Panc1 (cell line): ENCODE results near the gene PSRC1. TPM values are rescaled to one million over a fixed set of nuclear protein-coding genes. Genes with fewer than 3 reads are reported as not detected.

Experiments
- ATAC-seq: fragments of 200-7000 bp; cut with Tn5 transposase; 2 replicates; pipeline ENCODE4 v1.9.1; 2020; ENCODE audit warnings: mild to moderate bottlenecking, moderate library complexity
- BruUV-seq: library from RNA; stranded (reverse); fragments of 400-500 nt; replicated peaks from 2 replicates; lab custom pipeline; 2021; lab: Mats Ljungman, UMichigan
- CTCF ChIA-PET: fragments of 300-600 bp; sonication (Branson Sonifier 250); formaldehyde crosslinking; loops from one replicate; lab custom pipeline; 2022; ENCODE audit warnings: antibody characterized with exemption; lab: Charles Lee
- POLR2A ChIA-PET: fragments of 300-600 bp; sonication (Branson Sonifier 250); formaldehyde crosslinking; loops from one replicate; lab custom pipeline; 2022; ENCODE audit warnings: antibody characterized with exemption; lab: Charles Lee
- DNase-seq: peaks from one replicate; pipeline ENCODE4 v3.0.0-alpha.2; 2010; ENCODE audit warnings: low read depth, low spot score
- H3K27ac ChIP-seq: 2 replicates; pipeline ENCODE4 v1.5.1; 2011; ENCODE audit warnings: mild to moderate bottlenecking, low read length, inconsistent platforms
- H3K27me3 ChIP-seq: fragments of 200-500 bp; sonication (Bioruptor generic); 2 replicates; pipeline ENCODE4 v1.6.0; 2014; ENCODE audit warnings: low read length, inconsistent platforms; ENCODE audit not compliant: control insufficient read depth, insufficient read depth
- H3K36me3 ChIP-seq: fragments of 200-500 bp; sonication (Bioruptor generic); 2 replicates; pipeline ENCODE4 v1.5.1; 2014; ENCODE audit warnings: inconsistent platforms, mild to moderate bottlenecking, low read length, moderate library complexity; ENCODE audit not compliant: control insufficient read depth, insufficient read depth
- H3K4me1 ChIP-seq: 2 replicates; pipeline ENCODE4 v1.5.1; 2011; ENCODE audit warnings: inconsistent platforms, mild to moderate bottlenecking, low read length, moderate library complexity; ENCODE audit not compliant: control insufficient read depth, insufficient read depth
- H3K4me3 ChIP-seq, 2 experiments: 2 replicates each; pipeline ENCODE4 v1.5.1; 2011 to 2012; ENCODE audit warnings: low read depth in 2 of 2, low read length in 2 of 2, mild to moderate bottlenecking in 2 of 2, inconsistent platforms in 1 of 2, moderate library complexity in 1 of 2
- H3K9me3 ChIP-seq: fragments of 200-500 bp; sonication (Bioruptor generic); 2 replicates; pipeline ENCODE4 v1.5.1; 2014; ENCODE audit warnings: low read depth, mild to moderate bottlenecking, inconsistent platforms, low read length, moderate library complexity; ENCODE audit not compliant: control insufficient read depth, insufficient read depth
- CTCF ChIP-seq: fragments of 450-650 bp; IDR thresholded peaks from 2 replicates; pipeline ENCODE4 v1.5.1; 2017; ENCODE audit warnings: mild to moderate bottlenecking
- POLR2AphosphoS5 ChIP-seq: IDR thresholded peaks from 2 replicates; pipeline ENCODE4 v1.6.1; 2012; ENCODE audit warnings: mild to moderate bottlenecking, low read depth, low read length, moderate library complexity
- REST ChIP-seq, 2 experiments: IDR thresholded peaks; 2 replicates each; pipeline ENCODE4 v1.6.1; 2011 to 2012; ENCODE audit warnings: low read depth in 2 of 2, control low read depth in 1 of 2, low read length in 1 of 2, mild to moderate bottlenecking in 1 of 2, moderate library complexity in 1 of 2; ENCODE audit not compliant: insufficient read depth in 1 of 2
- SIN3A ChIP-seq: IDR thresholded peaks from 2 replicates; pipeline ENCODE4 v1.6.1; 2012; ENCODE audit warnings: low read depth, mild to moderate bottlenecking, low read length, moderate library complexity, borderline replicate concordance; ENCODE audit not compliant: insufficient read depth
- TCF7L2 ChIP-seq: IDR thresholded peaks from 2 replicates; pipeline ENCODE4 v1.6.1; 2011; ENCODE audit warnings: mild to moderate bottlenecking, low read depth, low read length, inconsistent platforms
- in situ Hi-C: cut with HindIII; loops from 2 replicates; pipeline ENCODE4 v1.10.0; 2016; ENCODE audit warnings: low sequenced_read_pairs, low pct_unique_long_range_greater_than_20kb
- intact Hi-C: fragments of 100-400 bp; cut with micrococcal nuclease; formaldehyde crosslinking; loops from one replicate; pipeline ENCODE4 v1.10.0; 2022; ENCODE audit not compliant: unreplicated experiment
- total RNA-seq: library from RNA; stranded (reverse); gene quantifications from one replicate; pipeline ENCODE4 v1.2.1, GENCODE V29; 2021; ENCODE audit not compliant: unreplicated experiment

Gene PSRC1
- total RNA-seq, 1 experiment from 2014 or later: 40.6 TPM

GRCh38 chr1:109270623-109271317, 12.2 kb downstream of the PSRC1 start:
- ChIA-PET POLR2A (no interaction called here), CTCF (no interaction called here)
- ATAC-seq (no peak), DNase-seq (no peak)
- no peak overlapping the region for H3K27ac ChIP-seq
- BruUV-seq: no TSS peak
- H3K27me3 ChIP-seq: no peaks in the 10 kb centered on the region
- no peak for TF ChIP-seq REST (IDR thresholded peaks at IDR 0.05; ENCODE audit: insufficient read depth in 1 of 2, low read depth in 2 of 2, low read length in 1 of 2)
- no peak for TF ChIP-seq SIN3A
- TF ChIP-seq POLR2AphosphoS5: no peak
- peaks cover 20% of the 10 kb centered on the region for H3K4me1 ChIP-seq
- no peaks in the 10 kb centered on the region for H3K36me3 ChIP-seq
- H3K9me3 ChIP-seq: no peaks in the 10 kb centered on the region
- H3K4me3 ChIP-seq: no peak overlapping the region
- in situ Hi-C loops (no loop called here), intact Hi-C loops (no loop called here)

GRCh38 chr1:109269981-109270622, 12.8 kb downstream of the PSRC1 start:
- BruUV-seq: no TSS peak
- no peak overlapping the region for H3K4me3 ChIP-seq
- TF ChIP-seq TCF7L2: no peak
- TF ChIP-seq POLR2AphosphoS5: no peak
- TF ChIP-seq CTCF: no peak
- no peak for TF ChIP-seq SIN3A
- TF ChIP-seq REST (IDR thresholded peaks at IDR 0.05; ENCODE audit: insufficient read depth in 1 of 2, low read depth in 2 of 2, low read length in 1 of 2): no peak
- H3K4me1 ChIP-seq: peaks cover 13% of the 10 kb centered on the region
- ATAC-seq (no peak), DNase-seq (no peak)
- POLR2A ChIA-PET: no interaction called here
- no peaks in the 10 kb centered on the region for H3K36me3 ChIP-seq
- intact Hi-C loops: no loop called here
- H3K27me3 ChIP-seq: no peaks in the 10 kb centered on the region
- no peaks in the 10 kb centered on the region for H3K9me3 ChIP-seq
- CTCF ChIA-PET: no interaction called here
- in situ Hi-C loops: no loop called here
- no peak overlapping the region for H3K27ac ChIP-seq
